Measurements from ENCODE around the gene MICALL2. TPM values are rescaled to one million over a fixed set of nuclear protein-coding genes. Genes with fewer than 3 reads are reported as not detected.

MICALL2 gene
- total RNA-seq, 6 experiments from 2014 or later: 8.2 to 23.8 (median 13.6) TPM

DNA sequence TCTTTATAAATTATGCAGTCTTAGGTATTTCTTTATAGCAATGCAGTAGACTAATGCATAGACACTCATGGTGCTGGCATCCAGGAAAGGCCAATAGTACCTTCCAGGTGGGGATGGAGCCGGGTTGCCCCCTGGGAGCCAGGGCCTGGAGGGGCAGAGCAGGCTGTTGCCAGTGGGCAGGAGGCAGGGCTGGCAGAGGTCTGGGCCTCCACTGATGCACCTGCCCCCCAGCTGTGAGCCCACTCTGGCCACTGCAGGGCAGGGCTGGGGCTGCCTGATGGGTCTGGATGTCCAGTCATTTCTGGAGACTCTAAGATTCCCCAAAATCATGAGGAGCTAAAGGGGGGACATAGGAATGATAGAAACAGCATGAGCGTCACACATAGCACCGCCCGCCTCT, 66.7 kb downstream of the MICALL2 start:
- no peak for DNase-seq

DNA sequence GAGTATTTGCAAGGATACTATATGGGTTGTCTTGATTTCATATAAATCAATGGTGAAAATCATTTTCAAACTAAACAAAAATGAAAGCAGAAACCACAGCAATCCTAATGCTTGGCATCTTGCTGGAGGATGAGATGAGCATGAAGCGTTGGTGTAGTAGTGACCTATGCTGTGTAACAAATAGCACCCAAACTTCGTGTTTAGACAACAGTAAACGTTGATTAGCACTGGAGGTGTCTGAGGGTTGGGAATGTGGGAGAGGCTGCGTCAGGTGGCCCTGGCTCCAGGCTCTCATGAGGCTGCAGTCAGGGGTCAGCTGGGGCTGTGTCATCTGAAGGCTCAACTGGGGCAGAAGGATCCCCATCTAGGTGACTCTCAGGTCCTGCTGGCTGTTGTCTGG, 67.8 kb downstream of the MICALL2 start:
- no peak for TF ChIP-seq POLR2A (IDR thresholded peaks at IDR 0.05)
- TF ChIP-seq, protein P1, sequence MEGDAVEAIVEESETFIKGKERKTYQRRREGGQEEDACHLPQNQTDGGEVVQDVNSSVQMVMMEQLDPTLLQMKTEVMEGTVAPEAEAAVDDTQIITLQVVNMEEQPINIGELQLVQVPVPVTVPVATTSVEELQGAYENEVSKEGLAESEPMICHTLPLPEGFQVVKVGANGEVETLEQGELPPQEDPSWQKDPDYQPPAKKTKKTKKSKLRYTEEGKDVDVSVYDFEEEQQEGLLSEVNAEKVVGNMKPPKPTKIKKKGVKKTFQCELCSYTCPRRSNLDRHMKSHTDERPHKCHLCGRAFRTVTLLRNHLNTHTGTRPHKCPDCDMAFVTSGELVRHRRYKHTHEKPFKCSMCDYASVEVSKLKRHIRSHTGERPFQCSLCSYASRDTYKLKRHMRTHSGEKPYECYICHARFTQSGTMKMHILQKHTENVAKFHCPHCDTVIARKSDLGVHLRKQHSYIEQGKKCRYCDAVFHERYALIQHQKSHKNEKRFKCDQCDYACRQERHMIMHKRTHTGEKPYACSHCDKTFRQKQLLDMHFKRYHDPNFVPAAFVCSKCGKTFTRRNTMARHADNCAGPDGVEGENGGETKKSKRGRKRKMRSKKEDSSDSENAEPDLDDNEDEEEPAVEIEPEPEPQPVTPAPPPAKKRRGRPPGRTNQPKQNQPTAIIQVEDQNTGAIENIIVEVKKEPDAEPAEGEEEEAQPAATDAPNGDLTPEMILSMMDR (IDR thresholded peaks at IDR 0.05): no peak
- H3K27me3 ChIP-seq: no peaks in the 10 kb centered on the region
- WGBS (ENCODE audit: insufficient coverage, low coverage, low lambda C conversion rate, missing lambda C conversion rate): 56% methylated on average over 2 of the region's 4 CpGs
- DNase-seq (no peak), ATAC-seq (no peak)
- no peaks in the 10 kb centered on the region for H3K4me1 ChIP-seq
- no peaks in the 10 kb centered on the region for H3K9me3 ChIP-seq
- no peaks in the 10 kb centered on the region for H3K36me3 ChIP-seq
- intact Hi-C loops (cut with DNase I): no loop called here
- H3K27ac ChIP-seq: no peak overlapping the region
- H3K4me3 ChIP-seq: no peak overlapping the region

More for the DNA sequence above, 66.7 kb downstream of the MICALL2 start:
- no CpG with 5 or more reads among the region's 4 CpGs for WGBS (ENCODE audit: insufficient coverage, low coverage, low lambda C conversion rate, missing lambda C conversion rate)
- no peak overlapping the region for H3K27ac ChIP-seq
- H3K36me3 ChIP-seq: no peaks in the 10 kb centered on the region
- no peak for ATAC-seq
- intact Hi-C loops (cut with DNase I): no loop called here
- H3K27me3 ChIP-seq: no peaks in the 10 kb centered on the region
- H3K4me3 ChIP-seq: no peak overlapping the region
- H3K4me1 ChIP-seq: no peaks in the 10 kb centered on the region
- no peak for TF ChIP-seq POLR2A (IDR thresholded peaks at IDR 0.05)
- TF ChIP-seq, protein P1 (IDR thresholded peaks at IDR 0.05): no peak
- H3K9me3 ChIP-seq: no peaks in the 10 kb centered on the region

DNA sequence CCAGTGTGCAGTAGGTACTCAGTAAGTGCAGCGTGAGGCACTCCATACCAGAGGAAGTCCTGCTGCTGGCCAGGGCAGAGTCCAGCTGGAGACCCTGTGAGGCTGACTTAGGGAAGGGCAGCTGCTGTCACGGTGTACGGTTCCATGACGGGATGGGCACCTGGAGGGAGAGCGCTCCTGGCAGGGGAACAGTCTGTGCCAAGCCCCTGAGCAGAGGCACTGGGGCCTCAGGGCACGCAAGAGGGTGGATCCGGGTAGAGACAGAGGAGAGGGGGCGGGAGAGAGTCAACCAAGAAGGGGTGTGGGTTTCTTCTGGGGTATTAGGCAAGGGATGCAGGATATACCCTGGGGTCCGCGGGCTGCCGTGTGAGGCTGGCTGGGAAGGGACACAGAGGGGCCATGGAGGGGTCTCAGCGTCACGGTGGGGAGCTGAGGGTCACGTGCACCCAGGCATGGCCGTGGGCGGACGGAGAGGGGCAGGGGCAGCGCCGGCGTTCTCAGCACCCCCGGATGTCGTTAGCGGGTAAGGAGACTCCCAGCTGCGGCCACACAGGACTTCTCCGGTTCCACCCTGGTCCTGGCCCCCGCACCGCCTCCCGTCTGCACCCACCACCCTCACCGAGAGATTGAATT, 70.5 kb downstream of the MICALL2 start:
- ATAC-seq (no peak), DNase-seq (no peak)
- intact Hi-C loops (cut with DNase I): no loop called here
- TF ChIP-seq POLR2A (IDR thresholded peaks at IDR 0.05): no peak
- TF ChIP-seq, protein P1 (IDR thresholded peaks at IDR 0.05): no peak
- no peaks in the 10 kb centered on the region for H3K27me3 ChIP-seq
- H3K4me1 ChIP-seq: no peaks in the 10 kb centered on the region
- no peak overlapping the region for H3K4me3 ChIP-seq
- no peaks in the 10 kb centered on the region for H3K9me3 ChIP-seq
- no peaks in the 10 kb centered on the region for H3K36me3 ChIP-seq
- H3K27ac ChIP-seq: no peak overlapping the region
- 44% methylated on average over 9 of the region's 29 CpGs for WGBS (ENCODE audit: insufficient coverage, low coverage, low lambda C conversion rate, missing lambda C conversion rate)

DNA sequence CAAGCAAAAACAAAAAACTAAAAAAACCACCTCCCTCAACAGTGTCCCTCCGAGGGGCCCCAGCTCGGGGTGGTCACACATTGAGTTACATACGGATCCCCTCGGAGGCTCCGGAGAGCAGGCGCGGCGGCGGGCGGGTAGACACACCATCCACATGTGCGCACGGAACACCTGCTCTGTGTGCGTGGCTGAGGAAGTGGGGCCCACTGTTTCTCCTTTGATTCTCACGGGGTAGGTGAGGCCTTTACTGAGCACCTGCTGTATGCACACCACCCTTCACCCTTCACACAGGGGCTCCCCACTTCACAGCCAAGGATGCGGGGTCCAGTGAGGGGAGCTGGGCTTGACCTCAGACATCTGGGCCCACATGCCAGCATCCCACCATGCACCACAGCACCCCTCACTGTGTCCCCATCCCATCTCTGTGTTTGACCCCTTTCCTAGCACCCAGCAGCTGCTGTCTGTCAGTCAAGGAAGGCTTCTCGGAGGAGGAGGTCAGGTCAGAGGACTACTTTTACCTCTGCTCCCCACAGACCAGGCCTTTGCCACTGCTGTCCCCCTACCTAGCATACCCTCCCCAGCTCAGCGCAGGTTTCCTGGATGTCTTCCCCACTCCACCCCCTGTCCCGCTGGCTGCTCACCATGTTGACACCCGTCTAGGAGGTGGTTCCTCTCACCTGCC, 71.1 kb downstream of the MICALL2 start:
- Histone ChIP-seq H3K4me3 (no peak overlapping the region), H3K36me3 (no peaks in the 10 kb centered on the region), H3K27me3 (no peaks in the 10 kb centered on the region), H3K4me1 (no peaks in the 10 kb centered on the region), H3K9me3 (no peaks in the 10 kb centered on the region), H3K27ac (no peak overlapping the region)
- WGBS (ENCODE audit: insufficient coverage, low coverage, low lambda C conversion rate, missing lambda C conversion rate): 56% methylated on average over 8 of the region's 19 CpGs
- ATAC-seq (no peak), DNase-seq (no peak)
- intact Hi-C loops (cut with DNase I): no loop called here
- TF ChIP-seq POLR2A (IDR thresholded peaks at IDR 0.05): no peak
- TF ChIP-seq, protein P1 (IDR thresholded peaks at IDR 0.05): no peak

Data from right lobe of liver (tissue), 6 donors.